ENCODE data around the gene TENT4B.

TENT4B gene

DNA sequence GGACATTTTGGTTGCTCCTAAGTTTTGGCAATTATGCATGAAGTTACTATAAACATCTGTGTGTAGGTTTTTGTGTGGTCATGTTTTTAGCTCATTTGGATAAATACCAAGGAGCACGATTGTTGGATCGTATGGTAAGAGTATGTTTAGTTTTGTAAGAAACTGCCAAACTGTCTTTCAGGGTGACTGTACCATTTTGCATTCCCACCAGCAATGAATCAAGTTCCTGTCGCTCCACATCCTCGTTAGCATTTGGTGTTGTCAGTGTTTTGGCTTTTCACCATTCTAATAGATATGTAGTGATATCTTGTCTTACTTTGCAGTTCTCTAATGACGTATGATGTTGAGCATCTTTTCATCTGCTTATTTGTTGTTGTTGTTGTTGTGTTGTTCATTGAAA is 20.2 kb downstream of the TENT4B start:
- H3K27me3 ChIP-seq (ENCODE audit: insufficient read depth, low read length): no peaks in the 10 kb centered on the region
- no peak overlapping the region for H3K4me2 ChIP-seq (ENCODE audit: low read length)
- no peak for TF ChIP-seq EZH2 (IDR thresholded peaks at IDR 0.05; ENCODE audit: borderline replicate concordance, low read length)
- TF ChIP-seq, protein P1, sequence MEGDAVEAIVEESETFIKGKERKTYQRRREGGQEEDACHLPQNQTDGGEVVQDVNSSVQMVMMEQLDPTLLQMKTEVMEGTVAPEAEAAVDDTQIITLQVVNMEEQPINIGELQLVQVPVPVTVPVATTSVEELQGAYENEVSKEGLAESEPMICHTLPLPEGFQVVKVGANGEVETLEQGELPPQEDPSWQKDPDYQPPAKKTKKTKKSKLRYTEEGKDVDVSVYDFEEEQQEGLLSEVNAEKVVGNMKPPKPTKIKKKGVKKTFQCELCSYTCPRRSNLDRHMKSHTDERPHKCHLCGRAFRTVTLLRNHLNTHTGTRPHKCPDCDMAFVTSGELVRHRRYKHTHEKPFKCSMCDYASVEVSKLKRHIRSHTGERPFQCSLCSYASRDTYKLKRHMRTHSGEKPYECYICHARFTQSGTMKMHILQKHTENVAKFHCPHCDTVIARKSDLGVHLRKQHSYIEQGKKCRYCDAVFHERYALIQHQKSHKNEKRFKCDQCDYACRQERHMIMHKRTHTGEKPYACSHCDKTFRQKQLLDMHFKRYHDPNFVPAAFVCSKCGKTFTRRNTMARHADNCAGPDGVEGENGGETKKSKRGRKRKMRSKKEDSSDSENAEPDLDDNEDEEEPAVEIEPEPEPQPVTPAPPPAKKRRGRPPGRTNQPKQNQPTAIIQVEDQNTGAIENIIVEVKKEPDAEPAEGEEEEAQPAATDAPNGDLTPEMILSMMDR (IDR thresholded peaks at IDR 0.05; ENCODE audit: low read length): no peak
- H3F3A ChIP-seq (ENCODE audit: insufficient read depth, low read length): no peaks in the 10 kb centered on the region
- H3K9me2 ChIP-seq (ENCODE audit: low read depth, low read length): no peaks in the 10 kb centered on the region
- H3K36me3 ChIP-seq (ENCODE audit: insufficient read depth, low read length): no peaks in the 10 kb centered on the region; the same call in 1 of the 2 replicates
- H3K9me3 ChIP-seq (ENCODE audit: low read length): no peaks in the 10 kb centered on the region
- no peak overlapping the region for H2AFZ ChIP-seq (ENCODE audit: low read length)
- H4K20me1 ChIP-seq (ENCODE audit: insufficient read depth, low read length): no peaks in the 10 kb centered on the region
- no peak overlapping the region for H3K9ac ChIP-seq (ENCODE audit: low read length)
- peaks cover 10% of the 10 kb centered on the region for H3K4me1 ChIP-seq (ENCODE audit: insufficient read depth, low read length, severe bottlenecking)
- H3K27ac ChIP-seq (ENCODE audit: low read depth, low read length, poor library complexity, severe bottlenecking): no peak overlapping the region
- peaks cover 15% of the 10 kb centered on the region; the same call in 1 of the 2 replicates for H3K79me2 ChIP-seq (ENCODE audit: insufficient read depth, low read length)
- H3K4me3 ChIP-seq (ENCODE audit: low read depth, low read length, poor library complexity, severe bottlenecking): no peak overlapping the region

DNA sequence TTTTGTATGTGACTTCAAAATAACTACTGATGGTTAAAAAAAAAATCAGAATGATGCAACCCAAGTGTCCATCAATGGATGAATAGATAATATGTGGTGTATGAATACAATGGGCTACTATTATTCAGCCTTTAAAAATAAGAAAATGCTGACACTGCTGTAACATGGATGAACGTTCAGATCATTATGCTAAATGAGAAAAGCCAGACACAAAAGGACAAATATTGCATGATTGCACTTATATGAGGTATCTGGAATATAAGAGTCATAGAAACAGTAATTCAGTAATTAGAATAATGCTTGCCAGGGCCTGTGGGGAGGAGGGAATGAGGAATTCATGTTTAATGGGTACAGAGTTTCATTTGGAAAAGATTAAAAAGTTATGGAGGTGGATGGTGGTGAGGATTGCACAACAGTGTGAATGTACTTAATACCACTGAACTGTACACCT is 25.4 kb downstream of the TENT4B start:
- no peaks in the 10 kb centered on the region for H3K9me3 ChIP-seq (ENCODE audit: low read length)
- TF ChIP-seq EZH2 (IDR thresholded peaks at IDR 0.05; ENCODE audit: borderline replicate concordance, low read length): no peak
- TF ChIP-seq, protein P1 (IDR thresholded peaks at IDR 0.05; ENCODE audit: low read length): no peak
- no peaks in the 10 kb centered on the region for H3K36me3 ChIP-seq (ENCODE audit: insufficient read depth, low read length)
- no peaks in the 10 kb centered on the region for H4K20me1 ChIP-seq (ENCODE audit: insufficient read depth, low read length)
- H3K4me3 ChIP-seq (ENCODE audit: low read depth, low read length, poor library complexity, severe bottlenecking): no peak overlapping the region
- no peaks in the 10 kb centered on the region for H3K9me2 ChIP-seq (ENCODE audit: low read depth, low read length)
- no peak overlapping the region for H3K27ac ChIP-seq (ENCODE audit: low read depth, low read length, poor library complexity, severe bottlenecking)
- no peaks in the 10 kb centered on the region for H3K27me3 ChIP-seq (ENCODE audit: insufficient read depth, low read length)
- H2AFZ ChIP-seq (ENCODE audit: low read length): no peak overlapping the region
- no peak overlapping the region for H3K9ac ChIP-seq (ENCODE audit: low read length)
- H3F3A ChIP-seq (ENCODE audit: insufficient read depth, low read length): no peaks in the 10 kb centered on the region
- peaks cover 17% of the 10 kb centered on the region for H3K79me2 ChIP-seq (ENCODE audit: insufficient read depth, low read length)
- H3K4me2 ChIP-seq (ENCODE audit: low read length): no peak overlapping the region
- H3K4me1 ChIP-seq (ENCODE audit: insufficient read depth, low read length, severe bottlenecking): no peaks in the 10 kb centered on the region

DNA sequence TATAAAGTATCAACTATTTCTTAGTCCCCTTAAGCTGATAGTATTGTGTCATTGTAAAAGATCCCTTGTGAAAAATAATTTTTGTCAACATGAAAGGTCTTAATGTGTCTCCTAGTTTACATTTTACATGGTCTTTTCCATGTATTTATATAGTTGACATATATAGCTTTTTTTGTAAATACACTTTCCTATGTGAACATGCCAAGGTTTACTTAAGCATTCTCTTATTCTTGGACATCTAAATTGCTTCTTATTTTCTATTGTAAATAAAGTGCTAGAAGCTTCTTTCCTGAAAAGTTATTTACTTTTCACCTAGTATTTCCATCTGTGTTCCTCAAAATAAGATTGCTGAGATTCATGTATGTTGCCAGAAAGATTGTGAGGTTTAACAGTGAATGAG is 29.3 kb downstream of the TENT4B start:
- no peak for TF ChIP-seq EZH2 (IDR thresholded peaks at IDR 0.05; ENCODE audit: borderline replicate concordance, low read length)
- TF ChIP-seq, protein P1 (IDR thresholded peaks at IDR 0.05; ENCODE audit: low read length): no peak
- Histone ChIP-seq H3K36me3 (ENCODE audit: insufficient read depth, low read length) (no peaks in the 10 kb centered on the region), H3K9me3 (ENCODE audit: low read length) (no peaks in the 10 kb centered on the region), H3K4me2 (ENCODE audit: low read length) (no peak overlapping the region), H2AFZ (ENCODE audit: low read length) (no peak overlapping the region), H3K27ac (ENCODE audit: low read depth, low read length, poor library complexity, severe bottlenecking) (no peak overlapping the region), H3K79me2 (ENCODE audit: insufficient read depth, low read length) (peaks cover 14% of the 10 kb centered on the region), H3K9me2 (ENCODE audit: low read depth, low read length) (no peaks in the 10 kb centered on the region), H3K4me3 (ENCODE audit: low read depth, low read length, poor library complexity, severe bottlenecking) (no peak overlapping the region), H4K20me1 (ENCODE audit: insufficient read depth, low read length) (no peaks in the 10 kb centered on the region), H3K4me1 (ENCODE audit: insufficient read depth, low read length, severe bottlenecking) (no peaks in the 10 kb centered on the region), H3F3A (ENCODE audit: insufficient read depth, low read length) (no peaks in the 10 kb centered on the region), H3K9ac (ENCODE audit: low read length) (no peak overlapping the region), H3K27me3 (ENCODE audit: insufficient read depth, low read length) (no peaks in the 10 kb centered on the region)

All from OCI-LY1 (cell line).